Smooth muscle cell (in vitro differentiated cells): ENCODE measurements around the gene RPS18. TPM values are rescaled to one million over a fixed set of nuclear protein-coding genes. Genes with fewer than 3 reads are reported as not detected.

Experiments
- DNase-seq: peaks from one replicate; lab custom pipeline; 2025; ENCODE audit not compliant: unreplicated experiment; lab: John Stamatoyannopoulos, UW
- H2AFZ ChIP-seq: fragments of 200-600 bp; sonication (generic); 2 replicates; pipeline ENCODE4 v1.6.0; 2016; ENCODE audit warnings: antibody characterized with exemption, low read depth, mild to moderate bottlenecking
- H3F3A ChIP-seq: fragments of 200-600 bp; sonication (generic); 2 replicates; pipeline ENCODE4 v1.6.0; 2017; ENCODE audit warnings: antibody characterized with exemption, low read depth
- H3K27ac ChIP-seq: fragments of 200-600 bp; sonication (generic); 2 replicates; pipeline ENCODE4 v1.5.1; 2016; ENCODE audit warnings: low read depth, mild to moderate bottlenecking
- H3K27me3 ChIP-seq: fragments of 200-600 bp; sonication (generic); 2 replicates; pipeline ENCODE4 v1.6.1; 2016; ENCODE audit warnings: low read depth, mild to moderate bottlenecking
- H3K36me3 ChIP-seq: fragments of 200-600 bp; sonication (generic); 2 replicates; pipeline ENCODE4 v1.5.1; 2016; ENCODE audit warnings: low read depth
- H3K4me1 ChIP-seq: fragments of 200-600 bp; sonication (generic); 2 replicates; pipeline ENCODE4 v1.5.1; 2016; ENCODE audit warnings: low read depth
- H3K4me2 ChIP-seq: fragments of 200-600 bp; sonication (generic); 2 replicates; pipeline ENCODE4 v1.6.0; 2016; ENCODE audit warnings: mild to moderate bottlenecking
- H3K4me3 ChIP-seq: fragments of 200-600 bp; sonication (generic); 2 replicates; pipeline ENCODE4 v1.5.1; 2016; ENCODE audit warnings: mild to moderate bottlenecking
- H3K79me2 ChIP-seq: fragments of 200-600 bp; sonication (generic); 2 replicates; pipeline ENCODE4 v1.6.0; 2016; ENCODE audit warnings: low read depth, mild to moderate bottlenecking
- H3K9ac ChIP-seq: fragments of 200-600 bp; sonication (generic); 2 replicates; pipeline ENCODE4 v1.6.0; 2016; ENCODE audit warnings: low read depth
- H3K9me3 ChIP-seq: fragments of 200-600 bp; sonication (generic); replicated peaks from 2 replicates; pipeline ENCODE4 v1.5.1; 2016; ENCODE audit warnings: low read depth
- H4K20me1 ChIP-seq: fragments of 200-600 bp; sonication (generic); 2 replicates; pipeline ENCODE4 v1.6.0; 2016; ENCODE audit warnings: low read depth
- CTCF ChIP-seq: fragments of 200-600 bp; sonication (generic); IDR thresholded peaks from 2 replicates; pipeline ENCODE4 v1.5.1; 2017; ENCODE audit warnings: borderline replicate concordance, mild to moderate bottlenecking, antibody characterized with exemption; ENCODE audit not compliant: insufficient read depth, poor library complexity, severe bottlenecking
- WGBS: methylation state at CpG from one replicate; pipeline ENCODE4 v1.1.7; 2016; ENCODE audit warnings: low lambda C conversion rate; 5-methylcytosine and 5-hydroxymethylcytosine counted together
- polyA plus RNA-seq: library from polyadenylated mRNA; unstranded; fragments of >200 nt; fragmentation: Nextera tagmentation; extraction: Ambion mirVana; gene quantifications from 2 replicates; pipeline ENCODE4 v1.2.1, GENCODE V29; 2016
- total RNA-seq: library from RNA; depleted of rRNA; stranded (reverse); fragments of >200 nt; gene quantifications from 2 replicates; pipeline ENCODE4 v1.2.3, GENCODE V29; 2014

The RPS18 gene
- total and polyA plus RNA-seq, 2 experiments from 2014 or later = 1,848 to 3,261 TPM

GRCh38 chr6:33292996-33293682 lies 21.3 kb downstream of the RPS18 start:
- Histone ChIP-seq H4K20me1 (no peaks in the 10 kb centered on the region), H3K36me3 (no peaks in the 10 kb centered on the region), H3F3A (peaks cover 18% of the 10 kb centered on the region), H3K9ac (no peak overlapping the region), H3K27ac (no peak overlapping the region), H3K9me3 (no peaks in the 10 kb centered on the region), H3K4me2 (no peak overlapping the region), H3K4me1 (peaks cover 17% of the 10 kb centered on the region), H3K27me3 (no peaks in the 10 kb centered on the region), H3K4me3 (no peak overlapping the region), H3K79me2 (peaks cover 18% of the 10 kb centered on the region), H2AFZ (no peak overlapping the region)
- no peak for TF ChIP-seq CTCF
- 96% methylated on average over 16 of the region's 16 CpGs for WGBS
- no peak for DNase-seq

GRCh38 chr6:33294086-33294823 lies 22.4 kb downstream of the RPS18 start:
- Histone ChIP-seq H3K9me3 (no peaks in the 10 kb centered on the region), H3K4me1 (peaks cover 13% of the 10 kb centered on the region), H3K27me3 (no peaks in the 10 kb centered on the region), H3F3A (peaks cover 18% of the 10 kb centered on the region), H3K36me3 (no peaks in the 10 kb centered on the region), H3K4me2 (no peak overlapping the region), H3K4me3 (no peak overlapping the region), H3K27ac (no peak overlapping the region), H3K9ac (no peak overlapping the region), H4K20me1 (no peaks in the 10 kb centered on the region), H2AFZ (no peak overlapping the region), H3K79me2 (peaks cover 11% of the 10 kb centered on the region)
- TF ChIP-seq CTCF = no peak
- DNase-seq = no peak
- WGBS = 84% methylated on average over 9 of the region's 10 CpGs

- TF ChIP-seq CTCF = no peak
- no peaks in the 10 kb centered on the region for H3K36me3 ChIP-seq
- no peak for DNase-seq
- 97% methylated on average over 11 of the region's 15 CpGs for WGBS
- peaks cover 9% of the 10 kb centered on the region for H3K79me2 ChIP-seq
- no peak overlapping the region for H3K9ac ChIP-seq
- H3K27me3 ChIP-seq = no peaks in the 10 kb centered on the region
- no peak overlapping the region for H2AFZ ChIP-seq
- no peak overlapping the region for H3K4me3 ChIP-seq
- H4K20me1 ChIP-seq = peaks cover 4% of the 10 kb centered on the region
- H3F3A ChIP-seq = peaks cover 18% of the 10 kb centered on the region
- H3K4me1 ChIP-seq = peaks cover 9% of the 10 kb centered on the region
- H3K27ac ChIP-seq = no peak overlapping the region
- H3K4me2 ChIP-seq = no peak overlapping the region
- H3K9me3 ChIP-seq = no peaks in the 10 kb centered on the region
These were observed 23.9 kb downstream of the RPS18 start for GRCh38 chr6:33295621-33296369.
